ENCODE measurements around the gene LRRC3.

Gene LRRC3

DNA sequence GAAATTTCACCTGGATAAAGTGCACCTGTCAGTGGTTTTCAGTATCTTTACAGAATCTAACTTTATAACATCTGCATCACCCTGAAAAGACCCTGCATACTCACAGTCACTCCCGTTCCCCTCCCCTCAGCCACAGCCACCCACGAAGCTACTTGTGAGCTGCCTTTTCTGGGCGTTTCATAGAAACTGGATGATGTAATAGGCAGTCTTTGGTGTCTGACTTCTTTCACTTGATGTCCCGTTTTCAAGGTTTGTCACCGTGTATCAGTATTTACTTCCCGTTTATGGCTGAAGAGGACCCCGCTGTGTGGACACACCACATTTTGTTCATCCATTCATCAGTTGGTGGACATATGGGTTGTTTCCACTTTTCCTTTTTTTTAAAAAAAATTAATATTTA lies 47.8 kb upstream of the LRRC3 start:
- H3K27me3 ChIP-seq (ENCODE audit: insufficient read depth, low read length, poor library complexity, severe bottlenecking), result no peaks in the 10 kb centered on the region
- H3K9me3 ChIP-seq (ENCODE audit: insufficient read depth, low read depth, low read length), result peaks cover 11% of the 10 kb centered on the region; the same call in 1 of the 2 replicates
- no peak overlapping the region for H3K4me2 ChIP-seq (ENCODE audit: low read depth, low read length, poor library complexity, severe bottlenecking)
- no peaks in the 10 kb centered on the region for H3K4me1 ChIP-seq (ENCODE audit: insufficient read depth, low read length, poor library complexity, severe bottlenecking)
- no peaks in the 10 kb centered on the region for H3F3A ChIP-seq (ENCODE audit: low read depth)
- H4K20me1 ChIP-seq (ENCODE audit: insufficient read depth, low read length, poor library complexity, severe bottlenecking), result no peaks in the 10 kb centered on the region
- H3K79me2 ChIP-seq (ENCODE audit: insufficient read depth, low read length), result no peaks in the 10 kb centered on the region
- no peak overlapping the region for H3K4me3 ChIP-seq (ENCODE audit: low read length, poor library complexity, severe bottlenecking)
- H2AFZ ChIP-seq (ENCODE audit: low read length), result no peak overlapping the region
- TF ChIP-seq, protein P1, sequence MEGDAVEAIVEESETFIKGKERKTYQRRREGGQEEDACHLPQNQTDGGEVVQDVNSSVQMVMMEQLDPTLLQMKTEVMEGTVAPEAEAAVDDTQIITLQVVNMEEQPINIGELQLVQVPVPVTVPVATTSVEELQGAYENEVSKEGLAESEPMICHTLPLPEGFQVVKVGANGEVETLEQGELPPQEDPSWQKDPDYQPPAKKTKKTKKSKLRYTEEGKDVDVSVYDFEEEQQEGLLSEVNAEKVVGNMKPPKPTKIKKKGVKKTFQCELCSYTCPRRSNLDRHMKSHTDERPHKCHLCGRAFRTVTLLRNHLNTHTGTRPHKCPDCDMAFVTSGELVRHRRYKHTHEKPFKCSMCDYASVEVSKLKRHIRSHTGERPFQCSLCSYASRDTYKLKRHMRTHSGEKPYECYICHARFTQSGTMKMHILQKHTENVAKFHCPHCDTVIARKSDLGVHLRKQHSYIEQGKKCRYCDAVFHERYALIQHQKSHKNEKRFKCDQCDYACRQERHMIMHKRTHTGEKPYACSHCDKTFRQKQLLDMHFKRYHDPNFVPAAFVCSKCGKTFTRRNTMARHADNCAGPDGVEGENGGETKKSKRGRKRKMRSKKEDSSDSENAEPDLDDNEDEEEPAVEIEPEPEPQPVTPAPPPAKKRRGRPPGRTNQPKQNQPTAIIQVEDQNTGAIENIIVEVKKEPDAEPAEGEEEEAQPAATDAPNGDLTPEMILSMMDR (conservative IDR thresholded peaks at IDR 0.05; ENCODE audit: low read length), result no peak
- TF ChIP-seq EZH2phosphoT487 (IDR thresholded peaks at IDR 0.05; ENCODE audit: borderline replicate concordance), result no peak
- no peak overlapping the region for H3K9ac ChIP-seq (ENCODE audit: low read depth, low read length, poor library complexity, severe bottlenecking)
- no peaks in the 10 kb centered on the region for H3K9me2 ChIP-seq (replicated peaks; ENCODE audit: low read depth, low read length)
- H3K36me3 ChIP-seq (ENCODE audit: insufficient read depth, low read length), result no peaks in the 10 kb centered on the region

DNA sequence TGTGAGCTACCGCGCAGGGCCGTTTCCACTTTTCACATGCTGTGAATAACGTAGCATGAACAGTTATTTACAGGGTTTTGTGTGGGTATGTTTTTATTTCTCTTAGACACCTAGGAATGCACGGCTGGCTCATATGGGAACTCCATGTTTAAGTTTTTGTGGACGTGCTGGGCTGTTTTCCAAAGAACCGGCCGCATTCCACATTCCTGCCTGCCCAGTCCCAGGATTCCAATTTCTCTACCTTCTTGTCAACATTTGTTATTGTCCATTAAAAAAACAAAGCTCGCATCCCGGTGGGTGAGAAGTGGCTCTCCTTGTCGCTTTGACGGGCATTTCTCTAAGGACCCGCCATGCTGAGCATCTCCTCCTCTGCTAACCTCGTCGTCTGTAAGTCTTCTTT lies 47.1 kb upstream of the LRRC3 start:
- Histone ChIP-seq H3K9me3 (ENCODE audit: insufficient read depth, low read depth, low read length) (peaks cover 11% of the 10 kb centered on the region; the same call in 1 of the 2 replicates), H3K4me2 (ENCODE audit: low read depth, low read length, poor library complexity, severe bottlenecking) (no peak overlapping the region), H4K20me1 (ENCODE audit: insufficient read depth, low read length, poor library complexity, severe bottlenecking) (no peaks in the 10 kb centered on the region), H3K9ac (ENCODE audit: low read depth, low read length, poor library complexity, severe bottlenecking) (no peak overlapping the region), H3K4me1 (ENCODE audit: insufficient read depth, low read length, poor library complexity, severe bottlenecking) (no peaks in the 10 kb centered on the region), H3K36me3 (ENCODE audit: insufficient read depth, low read length) (no peaks in the 10 kb centered on the region), H2AFZ (ENCODE audit: low read length) (no peak overlapping the region), H3K79me2 (ENCODE audit: insufficient read depth, low read length) (no peaks in the 10 kb centered on the region), H3K27me3 (ENCODE audit: insufficient read depth, low read length, poor library complexity, severe bottlenecking) (no peaks in the 10 kb centered on the region), H3K4me3 (ENCODE audit: low read length, poor library complexity, severe bottlenecking) (no peak overlapping the region), H3F3A (ENCODE audit: low read depth) (no peaks in the 10 kb centered on the region), H3K9me2 (replicated peaks; ENCODE audit: low read depth, low read length) (no peaks in the 10 kb centered on the region)
- no peak for TF ChIP-seq EZH2phosphoT487 (IDR thresholded peaks at IDR 0.05; ENCODE audit: borderline replicate concordance)
- TF ChIP-seq, protein P1 (conservative IDR thresholded peaks at IDR 0.05; ENCODE audit: low read length), result no peak

DNA sequence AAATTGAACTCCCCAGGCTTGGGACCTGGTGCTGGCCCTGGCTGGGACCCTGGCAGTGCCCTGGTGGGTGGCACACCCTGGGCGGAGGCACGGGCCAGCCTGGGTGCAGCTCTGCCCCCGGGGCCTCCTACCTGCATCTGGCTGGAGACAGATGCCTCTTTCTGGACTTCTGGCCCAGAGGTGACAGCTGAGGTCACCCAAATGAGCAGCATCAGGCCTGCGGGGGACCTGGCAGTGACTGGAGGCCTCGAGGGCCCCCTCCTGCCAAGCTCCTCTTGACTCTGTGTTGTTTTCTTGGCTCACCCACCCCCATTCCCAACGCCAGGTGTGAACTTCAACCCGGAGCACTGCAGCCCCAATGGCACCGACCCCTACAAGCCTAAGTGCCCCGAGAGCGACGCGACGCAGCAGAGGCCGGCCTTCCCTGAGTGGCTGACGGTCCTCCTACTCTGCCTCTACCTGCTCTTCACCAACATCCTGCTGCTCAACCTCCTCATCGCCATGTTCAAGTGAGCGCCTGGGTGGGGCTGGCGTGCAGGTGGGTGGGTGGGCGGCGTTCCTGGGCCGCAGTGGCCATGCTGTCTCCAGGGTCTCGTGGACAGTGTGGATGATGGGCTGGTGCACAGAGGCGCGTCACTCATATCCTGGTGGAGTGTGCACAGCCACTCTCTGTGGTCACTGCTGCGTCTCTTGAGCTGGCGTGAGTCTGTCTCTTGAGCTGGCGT lies 41.6 kb upstream of the LRRC3 start:
- Histone ChIP-seq H3K36me3 (ENCODE audit: insufficient read depth, low read length) (no peaks in the 10 kb centered on the region), H3K9ac (ENCODE audit: low read depth, low read length, poor library complexity, severe bottlenecking) (no peak overlapping the region), H3K27me3 (ENCODE audit: insufficient read depth, low read length, poor library complexity, severe bottlenecking) (no peaks in the 10 kb centered on the region), H2AFZ (ENCODE audit: low read length) (no peak overlapping the region), H3K9me3 (ENCODE audit: insufficient read depth, low read depth, low read length) (peaks cover 16% of the 10 kb centered on the region; the same call in 1 of the 2 replicates), H3K4me3 (ENCODE audit: low read length, poor library complexity, severe bottlenecking) (no peak overlapping the region), H3K9me2 (replicated peaks; ENCODE audit: low read depth, low read length) (no peaks in the 10 kb centered on the region), H3K4me1 (ENCODE audit: insufficient read depth, low read length, poor library complexity, severe bottlenecking) (no peaks in the 10 kb centered on the region), H3F3A (ENCODE audit: low read depth) (no peaks in the 10 kb centered on the region), H4K20me1 (ENCODE audit: insufficient read depth, low read length, poor library complexity, severe bottlenecking) (no peaks in the 10 kb centered on the region), H3K79me2 (ENCODE audit: insufficient read depth, low read length) (no peaks in the 10 kb centered on the region), H3K4me2 (ENCODE audit: low read depth, low read length, poor library complexity, severe bottlenecking) (no peak overlapping the region)
- no peak for TF ChIP-seq EZH2phosphoT487 (IDR thresholded peaks at IDR 0.05; ENCODE audit: borderline replicate concordance)
- TF ChIP-seq, protein P1 (conservative IDR thresholded peaks at IDR 0.05; ENCODE audit: low read length), result no peak
